Prostate gland (tissue), 2 donors: ENCODE data around the gene KIN. TPM values are rescaled to one million over a fixed set of nuclear protein-coding genes. Genes with fewer than 3 reads are reported as not detected.

Source experiments
- DNase-seq: peaks from one replicate; pipeline ENCODE4 v3.0.0-alpha.2; 2019; ENCODE audit warnings: low spot score
- H3K27ac ChIP-seq, 2 donors: fragments of 200-600 bp; sonication (generic); 2 replicates each; pipeline ENCODE4 v1.5.1; 2017 to 2019
- H3K27me3 ChIP-seq: fragments of 200-600 bp; sonication (generic); replicated peaks from 2 replicates; pipeline ENCODE4 v1.5.1; 2019; ENCODE audit not compliant: insufficient read depth
- H3K36me3 ChIP-seq, 2 donors: fragments of 200-600 bp; sonication (generic); 1 replicate in 1 of 2; 2 replicates in 1 of 2; pipeline versions ENCODE4 v1.5.1 to v1.8.1; 2017 to 2019
- H3K4me1 ChIP-seq: fragments of 200-600 bp; sonication (generic); replicated peaks from 2 replicates; pipeline ENCODE4 v1.5.1; 2019
- H3K4me3 ChIP-seq, 2 donors: fragments of 200-600 bp; sonication (generic); 2 replicates each; pipeline ENCODE4 v1.5.1; 2017 to 2019
- H3K9me3 ChIP-seq: fragments of 200-600 bp; sonication (generic); 2 replicates; pipeline ENCODE4 v1.5.1; 2017
- CTCF ChIP-seq, 4 experiments: fragments of 200-600 bp in 2 of 4; fragments of 450-650 bp in 2 of 4; sonication (generic) in 2 of 4; IDR thresholded peaks; 1 replicate in 3 of 4; 2 replicates in 1 of 4; pipeline ENCODE4 v1.5.1; 2016 to 2019; ENCODE audit warnings: antibody characterized with exemption in 4 of 4, mild to moderate bottlenecking in 2 of 4, moderate library complexity in 2 of 4
- POLR2A ChIP-seq: fragments of 450-650 bp; IDR thresholded peaks from one replicate; pipeline ENCODE4 v1.6.1; 2016; ENCODE audit warnings: antibody characterized with exemption, mild to moderate bottlenecking
- POLR2AphosphoS5 ChIP-seq: sonication (generic); formaldehyde crosslinking; IDR thresholded peaks from one replicate; pipeline ENCODE4 v1.6.1; 2017; ENCODE audit warnings: antibody characterized with exemption
- WGBS: methylation state at CpG from one replicate; pipeline ENCODE4 v1.1.5; 2018; 5-methylcytosine and 5-hydroxymethylcytosine counted together
- intact Hi-C: fragments of 100-400 bp; cut with DNase I; formaldehyde crosslinking; loops from one replicate; pipeline ENCODE4 v1.14.2; 2022
- total RNA-seq, 2 donors: library from RNA; depleted of rRNA; stranded (reverse); fragments of >200 nt; gene quantifications; one replicate each; pipeline ENCODE4 v1.1.0, GENCODE V29; 2016

KIN gene
- total RNA-seq, 2 donors from 2014 or later: 7.0 to 11.1 TPM

GRCh38 chr10:7738536-7739407 is 49.0 kb downstream of the KIN start:
- H3K27me3 ChIP-seq: no peaks in the 10 kb centered on the region
- no peaks in the 10 kb centered on the region for H3K9me3 ChIP-seq
- H3K4me3 ChIP-seq: no peak overlapping the region
- no peak for DNase-seq
- 74% methylated on average over 20 of the region's 20 CpGs for WGBS
- H3K27ac ChIP-seq: no peak overlapping the region
- TF ChIP-seq POLR2A: no peak
- no peak for TF ChIP-seq POLR2AphosphoS5
- TF ChIP-seq CTCF (IDR thresholded peaks at IDR 0.05): no peak
- intact Hi-C loops: no loop called here
- no peaks in the 10 kb centered on the region for H3K36me3 ChIP-seq
- H3K4me1 ChIP-seq: no peaks in the 10 kb centered on the region

GRCh38 chr10:7734821-7735220 is 53.0 kb downstream of the KIN start:
- H3K4me3 ChIP-seq: no peak overlapping the region
- H3K4me1 ChIP-seq: no peaks in the 10 kb centered on the region
- WGBS: 92% methylated on average over 13 of the region's 13 CpGs
- H3K9me3 ChIP-seq: no peaks in the 10 kb centered on the region
- intact Hi-C loops: no loop called here
- no peak for TF ChIP-seq POLR2A
- no peak for TF ChIP-seq CTCF (IDR thresholded peaks at IDR 0.05)
- TF ChIP-seq POLR2AphosphoS5: no peak
- H3K27ac ChIP-seq: no peak overlapping the region
- no peaks in the 10 kb centered on the region for H3K36me3 ChIP-seq
- no peaks in the 10 kb centered on the region for H3K27me3 ChIP-seq
- DNase-seq: no peak

- Histone ChIP-seq H3K4me3 (no peak overlapping the region), H3K9me3 (no peaks in the 10 kb centered on the region), H3K27me3 (no peaks in the 10 kb centered on the region), H3K4me1 (no peaks in the 10 kb centered on the region), H3K36me3 (no peaks in the 10 kb centered on the region), H3K27ac (no peak overlapping the region)
- DNase-seq: no peak
- 93% methylated on average over 18 of the region's 18 CpGs for WGBS
- no peak for TF ChIP-seq POLR2AphosphoS5
- intact Hi-C loops: no loop called here
Observed at GRCh38 chr10:7722927-7723529, 64.8 kb downstream of the KIN start.

GRCh38 chr10:7720478-7720877 is 67.3 kb downstream of the KIN start:
- Histone ChIP-seq H3K27ac (no peak overlapping the region), H3K4me1 (no peaks in the 10 kb centered on the region), H3K9me3 (no peaks in the 10 kb centered on the region), H3K4me3 (no peak overlapping the region), H3K27me3 (no peaks in the 10 kb centered on the region), H3K36me3 (no peaks in the 10 kb centered on the region)
- 68% methylated on average over 10 of the region's 10 CpGs for WGBS
- no peak for DNase-seq
- TF ChIP-seq CTCF (IDR thresholded peaks at IDR 0.05) (no peak), POLR2A (no peak), POLR2AphosphoS5 (no peak)
- intact Hi-C loops: no loop called here

GRCh38 chr10:7718685-7719084 is 69.1 kb downstream of the KIN start:
- intact Hi-C loops: no loop called here
- Histone ChIP-seq H3K27ac (no peak overlapping the region), H3K4me1 (no peaks in the 10 kb centered on the region)

More at GRCh38 chr10:7718685-7719084, 69.1 kb downstream of the KIN start:
- no peak for DNase-seq
- Histone ChIP-seq H3K27me3 (no peaks in the 10 kb centered on the region), H3K9me3 (no peaks in the 10 kb centered on the region), H3K4me3 (no peak overlapping the region), H3K36me3 (no peaks in the 10 kb centered on the region)
- TF ChIP-seq CTCF (IDR thresholded peaks at IDR 0.05): no peak
- no peak for TF ChIP-seq POLR2AphosphoS5
- no peak for TF ChIP-seq POLR2A
- 72% methylated on average over 4 of the region's 4 CpGs for WGBS
